GM23338 (cell line): Measurements from ENCODE around the gene FAM193B. TPM values are rescaled to one million over a fixed set of nuclear protein-coding genes. Genes with fewer than 3 reads are reported as not detected.
A peak's percentile ranks its signal among the peaks of the same experiment; 100 is the strongest.

Source experiments
- ATAC-seq: fragments of 200-7000 bp; cut with Tn5 transposase; 3 replicates; pipeline ENCODE4 v1.9.1; 2020
- DNase-seq: peaks from one replicate; pipeline ENCODE4 v3.0.0-alpha.2; 2015; ENCODE audit warnings: low spot score
- H2AFZ ChIP-seq: fragments of 200-600 bp; sonication (generic); 2 replicates; pipeline ENCODE4 v1.8.0; 2016; ENCODE audit warnings: antibody characterized with exemption, mild to moderate bottlenecking, moderate library complexity
- H3F3A ChIP-seq: fragments of 200-600 bp; sonication (generic); replicated peaks from 2 replicates; pipeline ENCODE4 v1.8.0; 2017; ENCODE audit warnings: antibody characterized with exemption, mixed run types, low read depth
- H3K27ac ChIP-seq: fragments of 200-600 bp; sonication (generic); 2 replicates; pipeline ENCODE4 v1.6.1; 2016; ENCODE audit warnings: low read depth
- H3K27me3 ChIP-seq: fragments of 200-600 bp; sonication (generic); 2 replicates; pipeline ENCODE4 v1.8.0; 2016; ENCODE audit warnings: mild to moderate bottlenecking, mixed run types, moderate library complexity; ENCODE audit not compliant: insufficient read depth
- H3K36me3 ChIP-seq: fragments of 200-600 bp; sonication (generic); 2 replicates; pipeline ENCODE4 v1.8.0; 2016; ENCODE audit warnings: mild to moderate bottlenecking; ENCODE audit not compliant: insufficient read depth
- H3K4me1 ChIP-seq: fragments of 200-600 bp; sonication (generic); 2 replicates; pipeline ENCODE4 v1.8.0; 2016; ENCODE audit warnings: mild to moderate bottlenecking, moderate library complexity; ENCODE audit not compliant: insufficient read depth
- H3K4me2 ChIP-seq: fragments of 200-600 bp; sonication (generic); 2 replicates; pipeline ENCODE4 v1.7.1; 2017; ENCODE audit warnings: mixed run types
- H3K4me3 ChIP-seq: fragments of 200-600 bp; sonication (generic); 2 replicates; pipeline ENCODE4 v1.6.1; 2016; ENCODE audit warnings: mixed run types
- H3K79me2 ChIP-seq: fragments of 200-600 bp; sonication (generic); replicated peaks from 2 replicates; pipeline ENCODE4 v1.8.0; 2017; ENCODE audit warnings: mild to moderate bottlenecking; ENCODE audit not compliant: insufficient read depth
- H3K9me2 ChIP-seq: fragments of 200-600 bp; sonication (generic); 2 replicates; pipeline ENCODE4 v1.8.0; 2017; ENCODE audit not compliant: insufficient read depth
- H4K20me1 ChIP-seq: fragments of 200-600 bp; sonication (generic); replicated peaks from 2 replicates; pipeline ENCODE4 v1.8.0; 2017; ENCODE audit warnings: mild to moderate bottlenecking; ENCODE audit not compliant: insufficient read depth
- H3K27ac Mint-ChIP-seq: 2 replicates; pipeline ENCODE4 v1.8.0; 2020; ENCODE audit warnings: inconsistent platforms, mild to moderate bottlenecking, moderate library complexity, mixed read lengths
- H3K27me3 Mint-ChIP-seq: 3 replicates; pipeline ENCODE4 v1.8.0; 2022; ENCODE audit warnings: low read depth, mild to moderate bottlenecking, moderate library complexity, mixed read lengths, inconsistent platforms; ENCODE audit not compliant: insufficient read depth, poor library complexity
- H3K36me3 Mint-ChIP-seq: 3 replicates; pipeline ENCODE4 v1.8.0; 2021; ENCODE audit warnings: low read depth, mild to moderate bottlenecking, inconsistent platforms, moderate library complexity, mixed read lengths
- H3K4me1 Mint-ChIP-seq: 3 replicates; pipeline ENCODE4 v1.8.0; 2020; ENCODE audit warnings: mild to moderate bottlenecking, inconsistent platforms, mixed read lengths
- H3K4me3 Mint-ChIP-seq: 3 replicates; pipeline ENCODE4 v1.8.0; 2021; ENCODE audit warnings: moderate library complexity, mild to moderate bottlenecking, inconsistent platforms, mixed read lengths
- H3K9me3 Mint-ChIP-seq: 3 replicates; pipeline ENCODE4 v1.8.0; 2020; ENCODE audit warnings: moderate library complexity, mild to moderate bottlenecking, inconsistent platforms, mixed read lengths
- ETS1 ChIP-seq: IDR thresholded peaks from 2 replicates; pipeline ENCODE4 v1.6.1; 2016; ENCODE audit warnings: antibody characterized with exemption
- EZH2 ChIP-seq: fragments of 200-600 bp; sonication (generic); IDR thresholded peaks from one replicate; pipeline ENCODE4 v1.8.0; 2017; ENCODE audit warnings: antibody characterized with exemption, mild to moderate bottlenecking, low read depth; ENCODE audit not compliant: unreplicated experiment
- EZH2phosphoT487 ChIP-seq: fragments of 200-600 bp; sonication (generic); IDR thresholded peaks from one replicate; pipeline ENCODE4 v1.8.1; 2018; ENCODE audit warnings: antibody characterized with exemption; ENCODE audit not compliant: unreplicated experiment
- NANOG ChIP-seq: IDR thresholded peaks from 2 replicates; pipeline ENCODE4 v1.6.1; 2016; ENCODE audit warnings: antibody characterized with exemption, borderline replicate concordance
- POLR2AphosphoS5 ChIP-seq: IDR thresholded peaks from 2 replicates; pipeline ENCODE4 v1.6.1; 2016; ENCODE audit warnings: antibody characterized with exemption, low read depth
- STAT1 ChIP-seq: IDR thresholded peaks from one replicate; pipeline ENCODE4 v1.6.1; 2016; ENCODE audit warnings: antibody characterized with exemption; ENCODE audit not compliant: unreplicated experiment
- ZNF114 ChIP-seq: fragments of 250-450 bp; sonication (Bioruptor Pico); IDR thresholded peaks from 2 replicates; pipeline ENCODE4 v1.5.0; 2020; ENCODE audit warnings: mild to moderate bottlenecking, moderate library complexity
- ZNF462 ChIP-seq: fragments of 250-450 bp; sonication (Bioruptor Pico); IDR thresholded peaks from 2 replicates; pipeline ENCODE4 v1.5.0; 2020; ENCODE audit warnings: mild to moderate bottlenecking, moderate library complexity
- polyA plus RNA-seq: library from polyadenylated mRNA; unstranded; fragments of >200 nt; fragmentation: Nextera tagmentation; extraction: Ambion mirVana; gene quantifications from 2 replicates; pipeline ENCODE4 v1.2.1, GENCODE V29; 2016
- total RNA-seq: library from RNA; depleted of rRNA; stranded (reverse); fragments of >200 nt; shearing (Covaris generic); gene quantifications from 2 replicates; pipeline ENCODE4 v1.2.3, GENCODE V29; 2014

The FAM193B gene
- total and polyA plus RNA-seq, 2 experiments from 2014 or later, result 44.4 to 58.6 TPM

GRCh38 chr5:177569894-177570293, 15.5 kb upstream of the FAM193B start (continued):
- no peak for TF ChIP-seq ZNF462 (CRISPR knock-in tag)

GRCh38 chr5:177568326-177568725, 14.0 kb upstream of the FAM193B start:
- Histone ChIP-seq H2AFZ (no peak overlapping the region), H4K20me1 (no peaks in the 10 kb centered on the region), H3K27ac (no peak overlapping the region), H3K4me1 (no peaks in the 10 kb centered on the region), H3F3A (no peaks in the 10 kb centered on the region), H3K79me2 (no peaks in the 10 kb centered on the region), H3K27me3 (no peaks in the 10 kb centered on the region), H3K4me2 (no peak overlapping the region), H3K4me3 (no peak overlapping the region), H3K36me3 (no peaks in the 10 kb centered on the region), H3K9me2 (no peaks in the 10 kb centered on the region)
- Mint-ChIP-seq H3K4me3 (no peak overlapping the region), H3K27ac (no peak overlapping the region), H3K36me3 (no peaks in the 10 kb centered on the region; the same call in 2 of the 3 replicates), H3K9me3 (peaks cover 3% of the 10 kb centered on the region; the same call in 1 of the 3 replicates), H3K4me1 (no peaks in the 10 kb centered on the region), H3K27me3 (peaks cover 8% of the 10 kb centered on the region)
- no peak for DNase-seq
- ATAC-seq, result peak; percentile 45; the same call in 1 of the 3 replicates
- no peak for TF ChIP-seq EZH2
- TF ChIP-seq STAT1, result no peak
- no peak for TF ChIP-seq ZNF462 (CRISPR knock-in tag)
- TF ChIP-seq ZNF114 (CRISPR knock-in tag), result no peak
- no peak for TF ChIP-seq EZH2phosphoT487
- no peak for TF ChIP-seq POLR2AphosphoS5
- TF ChIP-seq NANOG, result no peak
- TF ChIP-seq ETS1, result no peak
